HG02642 (cell line): ENCODE results near the gene TUBE1.
"Not testable (repeated sequence)": the region's sequence is repeated elsewhere in the genome, so short reads cannot be mapped to it uniquely, and the experiment has no call there.

Source experiments
- ATAC-seq: cut with Tn5 transposase; IDR thresholded peaks from one replicate; pipeline ENCODE4 v1.9.1; 2021; ENCODE audit warnings: mild to moderate bottlenecking; ENCODE audit not compliant: unreplicated experiment, poor library complexity

The TUBE1 gene

DNA sequence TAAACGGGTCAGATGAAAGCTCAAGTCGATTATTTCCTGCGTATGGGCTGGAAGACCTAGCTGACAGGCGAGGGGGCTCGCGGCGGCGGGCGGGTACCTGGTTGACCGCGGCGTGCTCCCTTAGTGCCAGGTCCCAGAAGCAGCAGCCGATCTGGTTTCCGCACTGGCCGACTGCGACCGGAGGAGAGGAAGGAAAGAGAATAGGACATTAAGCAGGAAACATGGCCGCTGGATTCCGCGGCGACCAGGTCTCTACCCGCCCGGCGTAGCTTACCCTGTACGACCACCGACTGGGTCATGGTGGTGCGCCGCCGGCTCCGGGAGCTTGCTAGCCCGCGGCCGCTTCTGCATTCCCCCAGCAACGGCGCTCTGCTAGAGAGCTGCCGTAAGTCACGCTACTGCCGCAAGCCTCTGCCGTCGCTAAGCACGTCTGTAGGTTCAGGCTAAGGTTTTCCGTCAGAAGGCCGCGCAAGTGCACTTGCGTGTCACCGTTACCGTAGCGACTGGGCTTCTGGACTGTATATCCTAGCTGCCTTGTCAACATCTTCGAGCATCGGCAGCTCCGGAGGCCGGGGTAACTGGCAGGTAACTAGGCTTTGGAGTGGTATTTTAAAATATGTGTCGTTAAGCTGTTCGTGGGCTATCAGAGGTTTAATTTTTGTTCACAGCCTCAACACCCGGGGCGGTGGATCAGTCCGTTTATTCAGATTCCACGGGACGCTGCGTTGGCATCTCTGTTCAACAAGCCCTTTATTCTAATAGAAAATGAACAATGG is at the start of gene TUBE1, which contains the start of gene FAM229B:
TSS of gene TUBE1 (minus strand) at position 347 of the 776 bp plus-strand sequence. CDS start at position 299, 48 bp downstream.
TSS of gene FAM229B (plus strand) at position 456 of the 776 bp plus-strand sequence. CDS start 11,693 bp downstream, outside the sequence.
- ATAC-seq, result peak; percentile 99

GRCh38 chr6:112130878-112131277 is 43.6 kb upstream of the TUBE1 start:
- ATAC-seq, result no peak

GRCh38 chr6:112128208-112128607 is 40.9 kb upstream of the TUBE1 start:
- no peak for ATAC-seq

DNA sequence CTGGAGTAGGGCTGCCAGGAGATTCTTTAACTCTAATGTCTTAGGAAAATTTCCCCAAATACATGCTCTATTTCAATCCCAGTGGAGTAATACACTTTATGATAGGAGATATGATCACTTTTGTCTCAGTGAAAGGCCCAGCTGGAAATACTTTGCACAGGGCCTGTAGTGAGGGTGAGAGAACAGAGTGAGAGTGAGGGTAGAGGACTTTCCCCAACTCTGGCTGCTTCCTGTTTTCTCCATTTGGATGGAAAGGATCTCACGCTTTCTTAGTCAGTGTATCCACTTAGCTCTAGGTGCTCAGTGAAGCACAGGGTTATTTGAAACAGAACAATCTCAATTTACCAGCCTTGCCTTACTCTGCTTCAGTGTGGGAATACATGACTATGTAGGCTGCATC is 36.7 kb upstream of the TUBE1 start:
- no peak for ATAC-seq

DNA sequence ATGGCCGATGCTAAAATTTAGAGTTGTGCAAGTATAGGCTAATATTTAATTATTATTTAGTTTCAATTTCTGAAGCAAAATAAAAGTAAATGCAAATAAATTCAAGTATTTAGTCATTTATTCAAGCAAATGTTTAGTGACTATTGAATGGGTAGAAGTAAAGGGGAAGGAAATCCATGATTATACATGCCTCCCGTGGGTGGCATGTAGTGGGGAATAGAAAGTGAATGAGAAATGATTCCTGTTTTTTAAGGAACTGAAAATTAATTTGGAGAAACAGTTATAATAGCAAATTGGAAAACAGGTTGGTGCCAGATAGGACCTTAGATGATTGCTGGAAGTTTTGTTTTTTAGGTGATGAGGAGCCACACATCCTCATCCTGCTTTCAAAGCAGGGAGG is 35.5 kb upstream of the TUBE1 start:
- ATAC-seq, result no peak

DNA sequence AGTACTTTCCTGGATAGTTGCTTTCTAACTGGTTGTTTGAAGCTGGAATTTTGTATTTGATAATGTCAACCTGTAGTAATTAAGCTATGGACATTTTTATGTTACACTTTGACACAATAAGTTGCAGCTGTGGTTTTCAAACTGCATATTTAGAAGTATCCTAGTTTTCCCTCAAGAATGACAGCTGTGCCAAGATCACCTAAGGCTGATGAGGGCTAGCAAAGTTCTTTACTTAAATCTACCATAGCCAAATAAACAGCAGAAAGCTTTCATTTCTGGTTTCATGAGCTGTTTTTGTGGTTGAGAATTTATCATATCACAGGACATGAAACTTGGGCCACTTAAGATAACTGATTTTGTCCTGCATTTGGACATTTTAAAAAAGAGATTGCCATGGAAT is 30.8 kb upstream of the TUBE1 start:
- no peak for ATAC-seq

DNA sequence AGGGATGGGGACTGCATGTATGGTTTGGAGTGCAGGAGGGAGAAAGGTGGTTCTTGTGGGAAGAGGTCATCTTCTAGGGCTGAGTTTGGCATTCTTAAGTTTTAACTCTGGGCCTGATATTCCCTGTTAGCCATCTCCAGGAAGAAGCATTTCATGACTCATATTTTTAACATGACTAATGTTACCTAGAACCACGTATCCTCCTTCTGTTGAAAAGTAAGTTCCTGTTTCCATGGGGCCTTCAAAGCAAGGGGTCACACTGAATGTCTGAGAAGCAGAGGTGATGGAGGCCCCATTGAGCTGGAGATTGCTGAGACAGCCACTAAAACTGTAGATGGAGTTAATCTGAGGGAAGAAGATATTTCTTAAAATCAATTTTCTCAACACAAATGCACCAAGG is 30.3 kb upstream of the TUBE1 start:
- no peak for ATAC-seq

GRCh38 chr6:112116221-112116620 is 28.9 kb upstream of the TUBE1 start:
- no peak for ATAC-seq

GRCh38 chr6:112114577-112115223 is 27.4 kb upstream of the TUBE1 start:
- no peak for ATAC-seq

DNA sequence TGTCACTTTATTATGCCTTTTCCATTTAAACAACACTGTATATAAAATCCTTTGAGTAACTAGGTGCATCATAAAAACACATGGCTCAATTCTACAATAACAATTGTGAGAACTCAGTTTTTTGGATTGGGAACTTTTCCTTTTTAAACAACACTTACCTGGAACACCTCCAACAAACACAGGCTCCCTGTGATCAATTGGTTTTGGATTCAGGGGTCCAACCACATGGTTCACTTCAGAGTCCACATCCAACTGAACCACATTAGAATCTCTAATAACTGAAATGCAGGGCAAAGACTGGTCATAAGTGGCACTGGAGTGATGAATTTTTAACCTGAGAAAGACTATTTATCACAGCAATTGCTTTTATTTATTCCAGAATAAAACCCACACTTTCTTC is 26.6 kb upstream of the TUBE1 start:
- no peak for ATAC-seq

- ATAC-seq, result no peak
Observed at GRCh38 chr6:112113431-112113830, 26.1 kb upstream of the TUBE1 start.

DNA sequence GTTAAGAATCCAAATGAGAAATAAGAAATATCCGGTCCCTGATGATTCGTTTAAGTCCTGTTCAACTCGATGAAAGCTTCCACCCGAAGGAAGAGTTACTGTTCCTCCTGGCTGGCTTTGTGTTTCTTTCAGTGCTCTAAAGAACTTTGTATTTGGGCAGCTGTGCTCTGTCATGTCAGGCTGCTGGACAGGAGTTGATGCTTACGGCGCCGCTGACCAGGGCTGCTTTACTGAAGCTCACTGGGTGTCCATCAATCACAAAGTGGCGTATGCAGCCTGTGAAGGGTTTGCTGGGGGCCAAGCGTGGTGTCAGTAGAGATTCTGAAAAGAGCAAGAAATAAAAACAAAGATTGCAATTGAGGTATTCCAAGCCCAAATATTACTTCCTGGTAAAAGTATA is 22.0 kb upstream of the TUBE1 start:
- ATAC-seq, result no peak

DNA sequence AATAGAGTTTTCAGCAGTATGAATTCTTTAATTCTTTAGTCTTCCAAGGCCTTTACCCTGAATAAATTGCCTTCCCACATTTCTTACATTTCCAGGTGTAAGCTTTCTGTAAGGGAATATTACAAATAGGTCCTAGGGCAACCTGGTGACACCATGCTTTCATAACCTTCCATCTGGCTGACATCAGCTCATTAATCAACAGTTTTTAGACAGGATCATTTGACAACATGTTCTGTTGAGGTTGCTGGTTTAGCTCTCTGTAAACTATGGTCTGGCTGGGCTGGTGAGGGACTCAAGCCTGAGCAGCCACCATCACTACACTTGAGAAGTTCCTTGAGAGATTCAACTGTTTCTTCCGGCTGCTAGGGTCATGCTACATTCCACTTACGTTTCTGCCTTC is 19.3 kb upstream of the TUBE1 start:
- ATAC-seq, result no peak

GRCh38 chr6:112106026-112106425 is 18.7 kb upstream of the TUBE1 start:
- not testable (repeated sequence) for ATAC-seq

DNA sequence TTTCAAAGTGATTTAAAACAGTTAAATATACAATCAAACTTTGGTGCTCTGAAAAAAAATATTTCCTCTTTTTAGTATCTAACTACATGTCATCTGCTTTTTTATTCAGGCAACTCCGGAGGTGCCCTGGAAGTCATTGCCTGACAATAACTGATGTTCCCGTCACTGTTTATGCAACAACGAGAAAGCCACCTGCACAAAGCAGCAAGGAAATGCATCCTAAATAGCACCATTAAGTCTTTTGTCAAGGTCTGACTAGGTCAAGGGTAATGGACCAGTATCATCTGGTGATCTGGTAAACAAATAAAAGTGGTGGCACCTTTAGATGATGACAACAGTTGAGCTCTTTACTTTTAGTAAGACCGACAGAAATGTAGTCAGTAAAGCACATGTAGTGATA is 13.3 kb upstream of the TUBE1 start:
- ATAC-seq, result no peak

GRCh38 chr6:112096901-112097300 is 9.6 kb upstream of the TUBE1 start:
- no peak for ATAC-seq

- no peak for ATAC-seq
Observed at GRCh38 chr6:112087916-112088315, 634 bp upstream of the TUBE1 start.

DNA sequence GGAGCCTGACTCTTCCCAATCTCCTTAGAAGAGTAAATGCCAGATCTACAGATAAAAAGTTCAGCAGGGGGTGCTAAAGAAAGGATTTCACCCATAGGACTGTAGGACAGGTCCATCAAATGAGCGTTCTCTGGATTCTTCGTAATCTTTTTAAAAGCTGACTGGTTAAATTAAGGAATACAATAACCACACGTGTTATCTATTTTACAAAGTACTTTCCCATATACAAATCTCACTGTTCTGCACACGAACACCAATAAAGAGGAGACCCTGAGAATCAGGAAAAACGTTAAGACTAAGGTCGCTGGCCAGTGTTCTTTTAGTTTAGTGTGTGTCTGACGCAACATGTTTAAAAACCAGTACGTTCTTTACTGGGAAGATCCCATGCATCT is 542 bp downstream of the TUBE1 start:
- ATAC-seq, result peak; percentile 28

DNA sequence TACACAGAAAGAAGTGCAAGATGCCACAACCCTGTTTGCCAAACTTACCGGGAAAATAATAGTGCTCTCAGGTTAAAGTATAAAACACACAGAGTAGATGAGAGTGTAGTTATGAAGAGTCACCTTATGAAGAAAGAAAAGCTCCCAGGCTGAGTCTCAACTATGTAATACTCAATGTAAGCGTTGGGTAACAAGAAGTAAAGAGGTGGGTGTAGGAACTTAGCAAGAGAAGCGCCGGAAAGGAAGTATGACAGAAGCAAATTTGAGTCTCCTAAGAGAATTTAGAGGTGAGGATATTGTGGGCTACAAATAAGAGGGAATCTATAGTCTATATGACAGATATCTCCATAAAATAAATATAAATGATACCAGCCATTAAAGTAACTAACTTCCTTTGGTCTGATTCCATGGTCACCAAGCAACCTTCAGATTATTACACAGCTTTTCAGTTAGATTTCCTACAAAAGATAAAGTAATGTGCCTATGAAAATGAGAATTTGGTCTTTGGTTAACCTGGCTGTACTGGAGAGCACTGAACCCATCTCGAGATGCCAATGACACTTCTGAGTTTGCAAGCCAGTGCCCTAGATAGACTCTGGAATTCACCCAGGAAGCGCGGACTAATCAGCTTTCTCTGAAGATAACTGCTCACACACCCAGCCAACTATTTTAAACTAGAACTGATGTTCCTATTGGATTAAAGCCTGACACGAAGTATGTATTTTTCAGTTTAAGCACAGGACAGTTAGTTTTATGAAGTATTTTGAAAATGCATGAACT is 1.8 kb downstream of the TUBE1 start:
- no peak for ATAC-seq

DNA sequence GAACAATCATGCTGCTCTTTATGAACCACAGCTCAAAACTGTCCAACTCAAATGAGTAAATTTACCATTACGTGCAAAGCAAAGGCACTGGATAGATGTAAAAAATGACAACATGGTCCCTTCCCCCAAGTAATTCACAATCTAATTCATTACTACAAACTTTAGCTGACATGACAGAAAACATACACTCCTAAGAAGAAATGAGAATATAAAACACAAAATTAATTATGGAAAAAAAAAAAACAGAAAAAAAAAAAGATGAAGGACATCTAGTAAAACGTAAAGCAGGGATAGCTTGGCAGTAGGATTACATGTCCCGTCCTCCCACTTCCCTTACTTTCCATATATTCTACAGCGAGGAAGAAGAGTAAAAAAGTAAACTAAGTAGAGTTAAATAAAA is 5.7 kb downstream of the TUBE1 start:
- ATAC-seq, result no peak

DNA sequence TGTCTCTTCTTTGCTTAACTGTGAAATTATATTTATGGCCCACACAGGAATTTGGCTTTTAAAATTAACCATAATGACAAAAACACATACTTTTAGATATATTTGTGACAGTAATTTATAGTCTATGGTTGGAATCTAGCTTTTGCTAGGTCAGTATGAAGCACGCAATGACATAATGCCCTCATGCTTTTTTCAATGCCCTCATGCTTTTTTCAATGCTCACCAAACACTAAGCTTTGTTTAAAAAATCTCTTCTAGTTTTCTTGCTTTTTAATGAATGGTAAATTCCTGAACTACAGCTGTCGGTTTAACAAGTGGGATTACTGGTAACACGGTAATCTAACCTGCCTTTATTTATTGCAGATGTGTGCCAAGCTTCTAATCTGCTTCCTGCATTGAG is 20.7 kb downstream of the TUBE1 start:
- no peak for ATAC-seq
